IgD-negative memory B cell (primary cell): ENCODE results near the gene CDKN2A. TPM values are rescaled to one million over a fixed set of nuclear protein-coding genes. Genes with fewer than 3 reads are reported as not detected.
A peak's percentile ranks its signal among the peaks of the same experiment; 100 is the strongest.

Source experiments
- H3K27ac Mint-ChIP-seq, 3 donors: one replicate each; pipeline ENCODE4 v1.8.0; 2020 to 2022; ENCODE audit warnings: mild to moderate bottlenecking in 3 of 3, mixed read lengths in 3 of 3, moderate library complexity in 1 of 3
- H3K27me3 Mint-ChIP-seq: one replicate; pipeline ENCODE4 v1.8.0; 2021; ENCODE audit warnings: mixed read lengths
- H3K36me3 Mint-ChIP-seq: one replicate; pipeline ENCODE4 v1.8.0; 2020; ENCODE audit warnings: mild to moderate bottlenecking, mixed read lengths
- H3K4me1 Mint-ChIP-seq, 3 donors: one replicate each; pipeline ENCODE4 v1.8.0; 2020 to 2022; ENCODE audit warnings: mixed read lengths in 3 of 3, mild to moderate bottlenecking in 1 of 3
- H3K4me3 Mint-ChIP-seq, 4 donors: one replicate each; pipeline ENCODE4 v1.8.0; 2020 to 2022; ENCODE audit warnings: mild to moderate bottlenecking in 4 of 4, mixed read lengths in 4 of 4, moderate library complexity in 3 of 4
- H3K9me3 Mint-ChIP-seq, 3 donors: one replicate each; pipeline ENCODE4 v1.8.0; 2020 to 2021; ENCODE audit warnings: mixed read lengths in 3 of 3, mild to moderate bottlenecking in 1 of 3
- polyA plus RNA-seq: library from polyadenylated mRNA; unstranded; fragments of 300-500 nt; fragmentation: Illumina TruSeq; gene quantifications from one replicate; pipeline ENCODE4 v1.2.3, GENCODE V29; 2021

Gene CDKN2A
- polyA plus RNA-seq, 1 donor from 2014 or later: 13.9 TPM

GRCh38 chr9:21976334-21976875 lies 17.8 kb downstream of the CDKN2A start:
- Mint-ChIP-seq H3K36me3 (peaks cover 2% of the 10 kb centered on the region), H3K27me3 (peaks cover 60% of the 10 kb centered on the region), H3K4me3 (peak overlapping the region in 1 of 4 donors; percentile 48), H3K4me1 (peaks cover 14 to 20% (median 14%) of the 10 kb centered on the region in 3 donors), H3K9me3 (peaks cover 1 to 16% (median 4%) of the 10 kb centered on the region in 3 donors), H3K27ac (peak overlapping the region in 2 of 3 donors; percentile 53 to 83)

- H3K4me3 Mint-ChIP-seq: peak overlapping the region; percentile 81 to 90 (median 89)
- peaks cover 1 to 21% (median 8%) of the 10 kb centered on the region in 3 donors for H3K9me3 Mint-ChIP-seq
- peaks cover 73% of the 10 kb centered on the region for H3K27me3 Mint-ChIP-seq
- peak overlapping the region; percentile 83 to 95 (median 85) for H3K27ac Mint-ChIP-seq
- peaks cover 2% of the 10 kb centered on the region for H3K36me3 Mint-ChIP-seq
- H3K4me1 Mint-ChIP-seq: peaks cover 16 to 23% (median 18%) of the 10 kb centered on the region in 3 donors
Measured at GRCh38 chr9:21974722-21975409, 19.3 kb downstream of the CDKN2A start.

DNA sequence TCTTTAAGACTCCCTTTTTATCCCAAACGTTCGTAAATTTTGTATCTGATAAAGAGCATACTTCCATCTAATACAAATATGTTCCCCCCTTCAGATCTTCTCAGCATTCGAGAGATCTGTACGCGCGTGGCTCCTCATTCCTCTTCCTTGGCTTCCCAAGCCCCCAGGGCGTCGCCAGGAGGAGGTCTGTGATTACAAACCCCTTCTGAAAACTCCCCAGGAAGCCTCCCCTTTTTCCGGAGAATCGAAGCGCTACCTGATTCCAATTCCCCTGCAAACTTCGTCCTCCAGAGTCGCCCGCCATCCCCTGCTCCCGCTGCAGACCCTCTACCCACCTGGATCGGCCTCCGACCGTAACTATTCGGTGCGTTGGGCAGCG lies 19.9 kb downstream of the CDKN2A start:
- Mint-ChIP-seq H3K27ac (peak overlapping the region; percentile 28 to 95 (median 83)), H3K4me1 (peaks cover 17 to 24% (median 18%) of the 10 kb centered on the region in 3 donors), H3K36me3 (peaks cover 2% of the 10 kb centered on the region), H3K4me3 (peak overlapping the region; percentile 81 to 90 (median 89)), H3K27me3 (peaks cover 72% of the 10 kb centered on the region), H3K9me3 (peaks cover 2 to 23% (median 9%) of the 10 kb centered on the region in 3 donors)

GRCh38 chr9:21972361-21972760 lies 21.8 kb downstream of the CDKN2A start:
- Mint-ChIP-seq H3K4me1 (peaks cover 18 to 28% (median 18%) of the 10 kb centered on the region in 3 donors), H3K36me3 (peaks cover 2% of the 10 kb centered on the region), H3K27me3 (peaks cover 81% of the 10 kb centered on the region), H3K27ac (peak overlapping the region in 1 of 3 donors; percentile 79), H3K9me3 (peaks cover 4 to 31% (median 14%) of the 10 kb centered on the region in 3 donors), H3K4me3 (peak overlapping the region in 1 of 4 donors; percentile 5)

- Mint-ChIP-seq H3K9me3 (peaks cover 4 to 33% (median 14%) of the 10 kb centered on the region in 3 donors), H3K4me3 (peak overlapping the region in 3 of 4 donors; percentile 5 to 79 (median 51)), H3K27me3 (peaks cover 82% of the 10 kb centered on the region), H3K36me3 (peaks cover 2% of the 10 kb centered on the region), H3K27ac (peak overlapping the region; percentile 0 to 93 (median 88)), H3K4me1 (peaks cover 18 to 30% (median 18%) of the 10 kb centered on the region in 3 donors)
Measured at GRCh38 chr9:21970800-21971640, 23.2 kb downstream of the CDKN2A start.

- peaks cover 20 to 32% (median 22%) of the 10 kb centered on the region in 3 donors for H3K4me1 Mint-ChIP-seq
- H3K4me3 Mint-ChIP-seq: peak overlapping the region in 3 of 4 donors; percentile 49 to 82 (median 81)
- peaks cover 82% of the 10 kb centered on the region for H3K27me3 Mint-ChIP-seq
- H3K27ac Mint-ChIP-seq: peak overlapping the region; percentile 60 to 94 (median 93)
- peaks cover 4 to 37% (median 14%) of the 10 kb centered on the region in 3 donors for H3K9me3 Mint-ChIP-seq
- peaks cover 2% of the 10 kb centered on the region for H3K36me3 Mint-ChIP-seq
Measured at GRCh38 chr9:21969951-21970799, 24.0 kb downstream of the CDKN2A start.

DNA sequence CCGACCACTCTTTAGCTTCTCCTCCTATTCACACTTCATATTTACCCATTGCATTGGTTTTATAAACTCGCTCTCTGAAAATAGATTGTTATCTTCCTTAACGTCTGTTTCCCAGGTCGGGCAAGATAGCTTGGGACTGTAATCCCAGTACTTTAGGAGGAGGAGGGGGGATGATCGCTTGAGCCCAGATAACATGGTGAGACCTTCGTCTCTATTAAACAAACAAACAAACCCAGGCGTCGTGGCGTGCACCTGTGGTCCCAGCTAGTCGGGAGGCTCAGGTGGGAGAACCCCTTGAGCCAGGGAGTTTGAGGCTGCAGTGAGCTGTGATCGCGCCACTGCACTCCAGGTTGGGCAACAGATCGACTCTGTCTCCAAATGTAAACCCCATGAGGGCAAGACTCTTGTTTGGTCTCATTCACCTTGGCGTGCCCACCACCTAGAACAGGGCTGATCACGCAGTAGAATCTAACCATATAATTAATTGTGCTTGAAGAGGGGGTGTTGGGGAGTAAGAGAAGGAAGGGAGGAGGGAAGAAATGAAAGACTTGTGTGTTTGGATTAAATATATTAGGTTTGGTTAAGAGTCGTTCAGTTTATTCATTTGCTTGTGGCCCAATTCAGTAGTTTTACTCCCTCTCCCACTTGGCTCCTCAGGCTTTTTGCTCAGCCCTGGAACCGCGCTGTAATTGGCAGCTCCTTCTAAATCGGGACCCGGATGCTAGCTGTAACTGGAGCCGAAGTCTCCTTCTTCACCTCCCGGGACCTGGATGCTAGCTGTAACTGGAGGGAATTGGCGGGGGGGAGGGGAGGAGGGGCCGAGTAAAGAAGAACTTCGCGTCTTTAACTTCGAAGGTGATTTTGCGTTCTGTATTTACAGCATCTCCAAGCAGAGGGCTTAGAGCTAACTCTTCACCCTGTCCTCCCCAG lies 24.9 kb downstream of the CDKN2A start:
- Mint-ChIP-seq H3K4me3 (peak overlapping the region in 3 of 4 donors; percentile 61 to 82 (median 81)), H3K4me1 (peaks cover 13 to 29% (median 18%) of the 10 kb centered on the region in 3 donors), H3K36me3 (peaks cover 2% of the 10 kb centered on the region), H3K9me3 (peaks cover 4 to 32% (median 14%) of the 10 kb centered on the region in 3 donors), H3K27ac (peak overlapping the region; percentile 90 to 95 (median 93)), H3K27me3 (peaks cover 84% of the 10 kb centered on the region)

- H3K9me3 Mint-ChIP-seq: peaks cover 4 to 34% (median 14%) of the 10 kb centered on the region in 3 donors
- peaks cover 12 to 24% (median 16%) of the 10 kb centered on the region in 3 donors for H3K4me1 Mint-ChIP-seq
- H3K27me3 Mint-ChIP-seq: peaks cover 85% of the 10 kb centered on the region
- peak overlapping the region; percentile 3 to 82 (median 65) for H3K4me3 Mint-ChIP-seq
- H3K27ac Mint-ChIP-seq: peak overlapping the region; percentile 90 to 95 (median 93)
- peaks cover 2% of the 10 kb centered on the region for H3K36me3 Mint-ChIP-seq
Measured at GRCh38 chr9:21968331-21969010, 25.7 kb downstream of the CDKN2A start.

DNA sequence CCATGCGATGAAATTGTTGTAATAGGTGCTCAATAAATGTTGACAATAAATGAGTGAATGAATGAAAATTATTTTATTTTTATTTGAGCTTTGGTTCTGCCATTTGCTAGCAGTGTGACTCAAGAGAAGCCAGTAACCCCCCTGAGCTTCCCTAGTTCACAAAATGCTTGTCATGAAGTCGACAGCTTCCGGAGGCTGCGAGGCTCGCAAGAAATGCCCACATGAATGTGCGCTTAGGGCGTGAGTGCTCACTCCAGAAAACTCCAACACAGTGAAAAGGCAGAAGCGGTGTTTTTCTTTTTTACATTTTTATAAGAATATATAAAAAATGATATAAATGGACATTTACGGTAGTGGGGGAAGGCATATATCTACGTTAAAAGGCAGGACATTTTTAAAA lies 26.5 kb downstream of the CDKN2A start:
- Mint-ChIP-seq H3K27ac (peak overlapping the region; percentile 86 to 95 (median 93)), H3K9me3 (peaks cover 6 to 34% (median 11%) of the 10 kb centered on the region in 3 donors)

DNA sequence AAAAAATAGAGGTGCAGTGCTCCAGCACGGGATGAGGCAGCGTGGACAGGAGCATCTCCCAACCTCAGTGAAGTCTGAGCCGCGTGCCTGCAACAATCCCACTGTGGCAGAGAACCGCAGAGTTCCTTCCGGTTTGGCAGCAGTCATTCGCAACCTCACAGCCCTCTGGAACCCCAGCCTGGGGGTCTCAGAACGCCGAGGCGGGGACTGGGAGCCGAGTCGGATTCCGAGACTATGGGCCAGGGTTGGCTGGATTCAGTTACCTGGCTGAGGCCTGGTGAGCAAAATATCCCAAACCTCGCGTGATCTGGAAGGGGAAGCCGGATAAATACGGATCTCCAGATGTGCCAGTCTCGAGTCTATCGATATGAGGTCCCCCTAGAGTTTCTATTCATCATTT lies 27.0 kb downstream of the CDKN2A start:
- H3K4me1 Mint-ChIP-seq: peaks cover 10 to 21% (median 13%) of the 10 kb centered on the region in 3 donors
- H3K27me3 Mint-ChIP-seq: peaks cover 88% of the 10 kb centered on the region
- H3K27ac Mint-ChIP-seq: peak overlapping the region; percentile 86 to 95 (median 93)
- H3K4me3 Mint-ChIP-seq: peak overlapping the region in 2 of 4 donors; percentile 54 to 82
- no peaks in the 10 kb centered on the region for H3K36me3 Mint-ChIP-seq
- H3K9me3 Mint-ChIP-seq: peaks cover 9 to 35% (median 11%) of the 10 kb centered on the region in 3 donors

More for the DNA sequence above, 26.5 kb downstream of the CDKN2A start:
- H3K27me3 Mint-ChIP-seq: peaks cover 89% of the 10 kb centered on the region
- peaks cover 10 to 21% (median 13%) of the 10 kb centered on the region in 3 donors for H3K4me1 Mint-ChIP-seq
- peak overlapping the region in 2 of 4 donors; percentile 60 to 82 for H3K4me3 Mint-ChIP-seq
- no peaks in the 10 kb centered on the region for H3K36me3 Mint-ChIP-seq

DNA sequence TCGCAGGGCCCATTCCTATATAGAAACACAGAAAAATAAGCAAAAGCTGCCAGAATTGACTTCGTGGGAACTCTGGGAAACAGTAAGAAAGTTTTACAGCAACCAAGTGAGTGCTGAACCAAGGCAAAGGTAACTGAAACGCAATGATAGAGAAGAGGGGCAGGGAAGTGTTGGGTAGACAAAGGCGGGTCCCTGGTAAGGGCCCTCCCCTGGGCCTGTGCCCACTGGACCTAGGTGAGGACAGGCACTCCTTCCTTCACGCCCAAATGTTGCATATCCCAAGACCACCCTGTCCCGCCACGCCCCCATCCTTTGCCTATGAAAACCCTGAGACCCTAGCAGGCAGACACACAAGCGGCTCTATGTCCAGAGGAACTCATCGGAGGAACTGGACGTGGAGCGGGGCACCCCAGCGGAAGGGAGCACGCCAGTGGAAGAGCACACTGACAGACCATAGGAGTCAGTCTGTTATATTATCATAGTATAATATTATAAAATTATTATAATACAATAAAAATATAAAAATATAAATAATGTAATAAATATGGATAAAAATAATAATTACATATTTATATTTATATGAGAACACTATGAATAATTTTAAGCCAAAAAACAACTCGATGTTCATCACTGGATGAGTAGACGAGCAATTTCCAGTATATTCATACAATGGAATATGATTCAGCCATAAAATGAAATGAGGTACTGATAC lies 27.9 kb downstream of the CDKN2A start:
- Mint-ChIP-seq H3K9me3 (peaks cover 10 to 29% (median 11%) of the 10 kb centered on the region in 3 donors), H3K27ac (peak overlapping the region; percentile 86 to 95 (median 93)), H3K36me3 (no peaks in the 10 kb centered on the region), H3K4me3 (peak overlapping the region in 2 of 4 donors; percentile 83 to 88), H3K4me1 (peaks cover 10 to 21% (median 13%) of the 10 kb centered on the region in 3 donors), H3K27me3 (peaks cover 84% of the 10 kb centered on the region)

- no peaks in the 10 kb centered on the region for H3K36me3 Mint-ChIP-seq
- peak overlapping the region; percentile 65 to 88 (median 76) for H3K4me3 Mint-ChIP-seq
- peaks cover 79% of the 10 kb centered on the region for H3K27me3 Mint-ChIP-seq
- H3K4me1 Mint-ChIP-seq: peaks cover 10 to 21% (median 11%) of the 10 kb centered on the region in 3 donors
- peaks cover 10 to 27% (median 11%) of the 10 kb centered on the region in 3 donors for H3K9me3 Mint-ChIP-seq
- H3K27ac Mint-ChIP-seq: peak overlapping the region; percentile 67 to 95 (median 93)
Measured at GRCh38 chr9:21965401-21965951, 28.7 kb downstream of the CDKN2A start.
